Smooth muscle cell (in vitro differentiated cells): ENCODE data around the gene FAM107A. TPM values are rescaled to one million over a fixed set of nuclear protein-coding genes. Genes with fewer than 3 reads are reported as not detected.

Experiments
- DNase-seq: peaks from one replicate; lab custom pipeline; 2025; ENCODE audit not compliant: unreplicated experiment; lab: John Stamatoyannopoulos, UW
- H2AFZ ChIP-seq: fragments of 200-600 bp; sonication (generic); 2 replicates; pipeline ENCODE4 v1.6.0; 2016; ENCODE audit warnings: antibody characterized with exemption, low read depth, mild to moderate bottlenecking
- H3F3A ChIP-seq: fragments of 200-600 bp; sonication (generic); 2 replicates; pipeline ENCODE4 v1.6.0; 2017; ENCODE audit warnings: antibody characterized with exemption, low read depth
- H3K27ac ChIP-seq: fragments of 200-600 bp; sonication (generic); 2 replicates; pipeline ENCODE4 v1.5.1; 2016; ENCODE audit warnings: low read depth, mild to moderate bottlenecking
- H3K27me3 ChIP-seq: fragments of 200-600 bp; sonication (generic); 2 replicates; pipeline ENCODE4 v1.6.1; 2016; ENCODE audit warnings: low read depth, mild to moderate bottlenecking
- H3K36me3 ChIP-seq: fragments of 200-600 bp; sonication (generic); 2 replicates; pipeline ENCODE4 v1.5.1; 2016; ENCODE audit warnings: low read depth
- H3K4me1 ChIP-seq: fragments of 200-600 bp; sonication (generic); 2 replicates; pipeline ENCODE4 v1.5.1; 2016; ENCODE audit warnings: low read depth
- H3K4me2 ChIP-seq: fragments of 200-600 bp; sonication (generic); 2 replicates; pipeline ENCODE4 v1.6.0; 2016; ENCODE audit warnings: mild to moderate bottlenecking
- H3K4me3 ChIP-seq: fragments of 200-600 bp; sonication (generic); 2 replicates; pipeline ENCODE4 v1.5.1; 2016; ENCODE audit warnings: mild to moderate bottlenecking
- H3K79me2 ChIP-seq: fragments of 200-600 bp; sonication (generic); 2 replicates; pipeline ENCODE4 v1.6.0; 2016; ENCODE audit warnings: low read depth, mild to moderate bottlenecking
- H3K9ac ChIP-seq: fragments of 200-600 bp; sonication (generic); 2 replicates; pipeline ENCODE4 v1.6.0; 2016; ENCODE audit warnings: low read depth
- H3K9me3 ChIP-seq: fragments of 200-600 bp; sonication (generic); replicated peaks from 2 replicates; pipeline ENCODE4 v1.5.1; 2016; ENCODE audit warnings: low read depth
- H4K20me1 ChIP-seq: fragments of 200-600 bp; sonication (generic); 2 replicates; pipeline ENCODE4 v1.6.0; 2016; ENCODE audit warnings: low read depth
- WGBS: methylation state at CpG from one replicate; pipeline ENCODE4 v1.1.7; 2016; ENCODE audit warnings: low lambda C conversion rate; 5-methylcytosine and 5-hydroxymethylcytosine counted together
- polyA plus RNA-seq: library from polyadenylated mRNA; unstranded; fragments of >200 nt; fragmentation: Nextera tagmentation; extraction: Ambion mirVana; gene quantifications from 2 replicates; pipeline ENCODE4 v1.2.1, GENCODE V29; 2016
- total RNA-seq: library from RNA; depleted of rRNA; stranded (reverse); fragments of >200 nt; gene quantifications from 2 replicates; pipeline ENCODE4 v1.2.3, GENCODE V29; 2014
- TF ChIP-seq, protein P1 (sequence below): fragments of 200-600 bp; sonication (generic); IDR thresholded peaks from 2 replicates; pipeline ENCODE4 v1.5.1; 2017; ENCODE audit warnings: borderline replicate concordance, mild to moderate bottlenecking, antibody characterized with exemption; ENCODE audit not compliant: insufficient read depth, poor library complexity, severe bottlenecking

Gene FAM107A
- total and polyA plus RNA-seq, 2 experiments from 2014 or later, result not detected

DNA sequence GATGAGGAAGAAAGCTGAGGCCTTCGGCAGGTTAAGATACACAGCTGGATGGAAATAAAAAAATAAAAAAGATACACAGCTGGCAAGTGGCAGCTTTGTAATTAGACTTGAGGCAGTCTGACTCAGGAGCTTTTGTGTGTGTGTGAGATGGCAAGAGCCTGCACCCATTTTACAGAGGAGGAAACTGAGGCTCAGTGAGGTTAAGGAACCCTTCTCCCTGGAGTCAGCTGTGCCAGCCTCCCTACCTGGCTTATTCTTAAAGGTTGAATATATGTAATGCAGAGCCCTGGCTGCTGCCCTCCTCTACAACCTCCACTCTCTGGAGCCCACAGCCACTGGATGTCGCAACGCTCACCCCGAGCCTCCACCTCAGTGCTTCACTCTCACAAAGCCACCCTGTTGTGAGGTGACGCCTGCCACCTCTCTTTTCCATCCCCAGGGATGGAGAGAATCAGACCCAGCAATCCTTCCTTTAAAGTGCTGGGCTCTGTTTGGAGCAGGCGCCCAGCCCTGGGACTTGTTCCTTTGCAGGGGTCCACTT, 20.6 kb upstream of the FAM107A start:
- no peak overlapping the region for H3K4me2 ChIP-seq
- H3K79me2 ChIP-seq, result no peaks in the 10 kb centered on the region
- no peak overlapping the region for H3K9ac ChIP-seq
- no peak overlapping the region for H3K27ac ChIP-seq
- no peaks in the 10 kb centered on the region for H3K9me3 ChIP-seq
- no peaks in the 10 kb centered on the region for H4K20me1 ChIP-seq
- H3F3A ChIP-seq, result no peaks in the 10 kb centered on the region
- H3K4me1 ChIP-seq, result peaks cover 7% of the 10 kb centered on the region
- no peak overlapping the region for H3K4me3 ChIP-seq
- H2AFZ ChIP-seq, result no peak overlapping the region
- whole genome bisulfite sequencing, result 81% methylated on average over 6 of the region's 6 CpGs
- TF ChIP-seq, protein P1, sequence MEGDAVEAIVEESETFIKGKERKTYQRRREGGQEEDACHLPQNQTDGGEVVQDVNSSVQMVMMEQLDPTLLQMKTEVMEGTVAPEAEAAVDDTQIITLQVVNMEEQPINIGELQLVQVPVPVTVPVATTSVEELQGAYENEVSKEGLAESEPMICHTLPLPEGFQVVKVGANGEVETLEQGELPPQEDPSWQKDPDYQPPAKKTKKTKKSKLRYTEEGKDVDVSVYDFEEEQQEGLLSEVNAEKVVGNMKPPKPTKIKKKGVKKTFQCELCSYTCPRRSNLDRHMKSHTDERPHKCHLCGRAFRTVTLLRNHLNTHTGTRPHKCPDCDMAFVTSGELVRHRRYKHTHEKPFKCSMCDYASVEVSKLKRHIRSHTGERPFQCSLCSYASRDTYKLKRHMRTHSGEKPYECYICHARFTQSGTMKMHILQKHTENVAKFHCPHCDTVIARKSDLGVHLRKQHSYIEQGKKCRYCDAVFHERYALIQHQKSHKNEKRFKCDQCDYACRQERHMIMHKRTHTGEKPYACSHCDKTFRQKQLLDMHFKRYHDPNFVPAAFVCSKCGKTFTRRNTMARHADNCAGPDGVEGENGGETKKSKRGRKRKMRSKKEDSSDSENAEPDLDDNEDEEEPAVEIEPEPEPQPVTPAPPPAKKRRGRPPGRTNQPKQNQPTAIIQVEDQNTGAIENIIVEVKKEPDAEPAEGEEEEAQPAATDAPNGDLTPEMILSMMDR, result no peak
- DNase-seq, result no peak
- no peaks in the 10 kb centered on the region for H3K27me3 ChIP-seq
- H3K36me3 ChIP-seq, result no peaks in the 10 kb centered on the region

DNA sequence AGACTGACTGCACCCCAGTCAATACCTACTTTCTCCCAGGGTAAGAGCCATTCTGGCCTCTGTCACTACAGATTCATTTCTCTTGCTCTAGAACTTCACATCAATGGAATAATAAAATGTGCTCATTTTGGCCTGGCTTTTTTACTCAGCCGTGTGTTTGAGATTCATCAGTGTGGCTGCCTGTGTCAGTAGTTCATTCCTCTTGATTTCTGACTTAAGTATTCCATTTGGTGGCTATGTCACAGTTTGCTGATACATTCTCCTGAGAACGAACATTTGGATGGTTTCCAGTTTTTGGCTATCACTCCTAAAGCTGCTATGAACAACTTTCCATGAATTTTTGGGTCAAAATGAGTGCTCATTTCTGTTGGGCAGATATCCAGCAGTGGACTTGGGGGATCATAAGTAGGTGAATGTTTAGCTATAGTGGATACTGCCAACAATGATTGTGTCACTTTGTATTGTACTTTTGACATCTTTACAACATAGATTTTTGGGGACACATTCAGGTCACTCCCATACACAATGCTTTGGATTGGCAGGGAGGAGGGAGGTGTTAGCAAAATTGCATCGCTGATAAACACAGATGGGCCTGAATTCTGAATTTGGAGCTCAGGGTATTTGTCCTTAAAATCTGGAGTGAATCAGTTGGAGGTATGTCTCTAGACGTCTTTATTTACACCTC, 19.8 kb upstream of the FAM107A start:
- H3K4me2 ChIP-seq, result no peak overlapping the region
- H3K27ac ChIP-seq, result no peak overlapping the region
- no peaks in the 10 kb centered on the region for H3K79me2 ChIP-seq
- no peak overlapping the region for H3K9ac ChIP-seq
- no peak overlapping the region for H3K4me3 ChIP-seq
- no peaks in the 10 kb centered on the region for H3K9me3 ChIP-seq
- H3K36me3 ChIP-seq, result no peaks in the 10 kb centered on the region
- no peak overlapping the region for H2AFZ ChIP-seq
- DNase-seq, result no peak
- no peaks in the 10 kb centered on the region for H4K20me1 ChIP-seq
- TF ChIP-seq, protein P1, result no peak
- no peaks in the 10 kb centered on the region for H3K27me3 ChIP-seq
- no peaks in the 10 kb centered on the region for H3F3A ChIP-seq
- peaks cover 5% of the 10 kb centered on the region for H3K4me1 ChIP-seq
- 71% methylated on average over 4 of the region's 4 CpGs for WGBS

DNA sequence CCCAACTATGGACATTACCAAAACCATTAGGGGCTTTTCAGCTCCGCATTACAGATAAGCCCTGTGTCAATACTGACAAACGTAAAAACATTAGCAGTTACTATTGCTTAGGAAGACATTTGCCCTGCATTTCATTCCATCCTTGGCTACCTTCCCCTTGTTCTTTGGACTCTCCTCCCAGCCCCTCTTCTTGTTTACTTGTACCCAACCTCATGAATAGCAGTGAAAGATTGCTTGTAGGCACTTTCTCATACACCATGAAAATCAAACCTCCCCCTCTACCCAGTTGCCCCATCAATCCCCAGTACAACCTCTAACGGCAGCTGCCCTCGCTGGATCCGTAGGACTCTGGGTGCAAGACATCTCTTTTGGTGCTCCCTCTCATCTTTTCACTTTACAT, 16.9 kb upstream of the FAM107A start:
- WGBS, result 90% methylated on average over 5 of the region's 5 CpGs
- H2AFZ ChIP-seq, result no peak overlapping the region
- H4K20me1 ChIP-seq, result no peaks in the 10 kb centered on the region
- no peak overlapping the region for H3K4me3 ChIP-seq
- no peaks in the 10 kb centered on the region for H3K79me2 ChIP-seq
- no peaks in the 10 kb centered on the region for H3K4me1 ChIP-seq
- no peak overlapping the region for H3K4me2 ChIP-seq
- no peaks in the 10 kb centered on the region for H3K9me3 ChIP-seq
- no peaks in the 10 kb centered on the region for H3K27me3 ChIP-seq
- H3K36me3 ChIP-seq, result no peaks in the 10 kb centered on the region
- TF ChIP-seq, protein P1, result no peak
- H3F3A ChIP-seq, result no peaks in the 10 kb centered on the region
- no peak overlapping the region for H3K9ac ChIP-seq
- no peak overlapping the region for H3K27ac ChIP-seq
- no peak for DNase-seq
